Activated CD4-positive, alpha-beta T cell treated with anti-CD3 and anti-CD28 coated beads, Interleukin-2, amount 50 U/mL, for 48 hours (primary cell): ENCODE results near the gene VWA3B.
"Not testable (repeated sequence)": the region's sequence is repeated elsewhere in the genome, so short reads cannot be mapped to it uniquely, and the experiment has no call there.

Experiments used
- DNase-seq, 2 experiments: peaks; one replicate each; pipeline ENCODE4 v3.0.0-alpha.2; 2020

Gene VWA3B

GRCh38 chr2:98258906-98259305 is 171.9 kb downstream of the VWA3B start:
- DNase-seq, result no peak

DNA sequence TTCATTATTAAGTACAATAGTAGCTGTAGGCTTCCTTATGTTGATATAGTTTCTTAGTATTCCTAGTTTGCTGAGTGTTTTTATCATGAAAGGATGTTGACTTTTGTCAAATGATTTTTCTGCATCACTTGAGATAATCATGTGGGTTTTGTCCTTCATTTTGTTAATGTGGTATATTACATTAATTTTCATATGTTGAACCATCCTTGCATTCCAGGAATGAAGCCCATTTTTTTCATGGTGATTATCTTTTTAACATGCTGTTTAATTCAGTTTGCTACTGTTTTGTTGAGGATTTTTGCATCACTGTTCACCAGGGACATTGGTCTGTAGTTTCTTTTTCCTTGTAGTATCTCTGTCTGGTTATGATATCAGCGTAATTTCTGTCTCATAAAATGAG is 176.4 kb downstream of the VWA3B start:
- no peak for DNase-seq

GRCh38 chr2:98268225-98268624 is 181.3 kb downstream of the VWA3B start:
- DNase-seq, result not testable (repeated sequence)

DNA sequence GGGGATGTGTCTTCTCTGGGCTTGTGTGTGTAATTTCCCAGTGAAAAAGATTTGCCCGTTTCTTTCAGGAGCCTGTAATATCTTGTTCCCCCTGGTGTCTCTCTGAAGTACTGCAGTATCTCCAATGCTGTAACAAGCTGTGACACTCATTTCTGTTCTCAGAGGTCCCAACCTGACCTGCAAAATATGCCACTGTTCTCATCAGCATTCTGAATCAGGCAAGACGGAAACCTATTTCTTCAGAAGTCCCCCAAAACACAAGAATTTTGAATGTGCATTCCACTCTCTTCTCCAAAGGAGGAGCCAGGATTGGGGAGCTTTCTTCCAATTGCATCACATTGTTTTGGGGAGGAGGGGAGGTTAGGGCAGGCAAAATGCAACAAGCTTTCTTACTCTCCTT is 182.3 kb downstream of the VWA3B start:
- no peak for DNase-seq

- DNase-seq, result no peak
Observed at GRCh38 chr2:98269830-98270229, 182.9 kb downstream of the VWA3B start.

- no peak for DNase-seq
Observed at GRCh38 chr2:98277162-98277859, 190.3 kb downstream of the VWA3B start.

- no peak for DNase-seq
Observed at GRCh38 chr2:98278074-98278473, 191.1 kb downstream of the VWA3B start.

GRCh38 chr2:98280376-98281102 is 193.6 kb downstream of the VWA3B start:
- DNase-seq, result no peak

DNA sequence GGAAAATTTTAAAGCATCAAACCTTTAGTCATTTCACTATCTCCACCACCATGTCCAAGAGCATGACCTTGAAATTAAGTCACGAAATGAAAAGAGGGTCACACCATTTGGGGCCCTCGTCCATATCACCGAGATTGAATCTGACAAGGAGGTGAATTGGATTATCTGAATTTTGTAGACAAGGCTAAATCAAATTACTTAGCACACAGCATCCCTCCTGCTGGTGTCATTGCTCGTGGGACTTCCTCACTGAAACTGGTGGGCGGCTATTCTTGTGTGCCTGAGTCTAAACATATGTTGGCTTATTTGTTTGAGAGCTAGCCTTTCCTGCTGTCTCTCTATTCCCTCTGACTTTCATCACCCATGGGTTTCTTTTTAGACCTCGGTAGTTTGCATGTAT is 194.6 kb downstream of the VWA3B start:
- no peak for DNase-seq

DNA sequence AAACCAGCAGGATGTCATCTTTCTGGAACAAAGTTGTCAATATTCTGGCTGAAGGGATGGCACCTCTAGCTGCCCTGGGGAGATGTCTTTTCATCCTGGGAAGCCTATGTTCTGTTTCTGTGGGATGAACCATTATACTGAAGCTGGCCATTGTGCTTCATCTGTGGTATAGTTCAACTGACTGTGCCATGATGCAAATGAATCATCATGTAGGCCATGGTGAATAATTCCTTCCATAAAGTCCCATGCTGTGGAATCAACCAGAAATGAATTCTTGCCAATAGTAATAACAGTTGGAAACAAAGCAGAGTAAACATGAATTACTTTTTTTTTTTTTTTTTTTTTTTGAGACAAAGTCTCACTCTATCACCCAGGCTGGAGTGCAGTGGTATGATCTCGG is 195.1 kb downstream of the VWA3B start:
- no peak for DNase-seq

- no peak for DNase-seq
Observed at GRCh38 chr2:98293030-98293429, 206.1 kb downstream of the VWA3B start.

DNA sequence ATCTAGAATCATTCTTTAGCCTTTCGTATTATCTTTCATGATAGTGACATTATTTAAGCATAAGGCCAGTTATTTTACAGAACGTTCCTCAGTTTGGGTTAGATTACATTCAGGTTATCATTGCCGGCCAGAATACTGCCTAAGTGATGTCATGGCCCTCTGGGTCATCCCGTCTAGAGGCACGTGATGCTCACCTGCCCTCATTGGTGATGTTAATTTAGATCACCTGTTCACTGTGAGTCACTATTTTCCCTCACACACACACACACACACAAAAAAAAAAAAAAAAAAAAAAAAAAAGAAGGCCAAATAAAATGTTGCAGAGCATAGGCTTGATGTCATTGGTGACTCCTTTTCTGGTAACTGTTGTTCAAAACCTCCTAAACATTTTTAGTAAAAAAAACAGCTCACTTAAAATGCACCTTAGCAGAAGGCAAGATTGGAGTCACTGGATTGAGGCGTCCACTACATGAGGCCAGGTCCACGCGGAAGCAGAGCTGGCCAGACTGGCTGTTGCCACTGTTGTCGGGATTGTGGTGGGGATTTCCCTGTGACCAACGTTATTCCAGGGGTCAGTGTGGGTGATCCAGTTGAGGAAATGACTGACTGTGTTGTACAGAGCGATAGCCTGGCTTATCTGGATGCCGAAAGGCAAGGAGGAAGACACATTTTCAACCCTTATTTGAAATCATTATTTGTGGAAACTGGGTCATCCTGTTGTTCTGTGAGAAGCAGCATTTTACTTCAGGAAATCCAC is 207.1 kb downstream of the VWA3B start:
- no peak for DNase-seq

DNA sequence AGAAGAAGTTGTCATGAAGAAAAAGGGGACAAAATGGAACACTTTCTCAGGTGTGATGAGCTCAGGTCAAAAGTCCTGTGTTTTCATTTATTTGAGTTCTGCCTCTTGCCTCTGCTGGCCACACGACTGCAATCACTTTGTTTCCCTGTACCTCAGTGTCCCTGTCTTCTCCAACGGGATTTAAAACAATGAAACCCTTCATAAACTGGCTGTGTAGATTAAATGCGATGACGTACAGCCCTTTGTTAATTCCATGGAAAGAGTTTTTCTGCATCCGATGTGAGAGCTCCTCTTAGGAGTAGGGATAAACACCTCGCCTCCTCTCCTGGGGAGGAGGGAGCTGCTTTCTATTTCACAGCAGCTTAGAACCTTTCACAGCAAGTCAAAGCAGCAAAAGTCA is 207.7 kb downstream of the VWA3B start:
- DNase-seq, result no peak

GRCh38 chr2:98295275-98295674 is 208.3 kb downstream of the VWA3B start:
- DNase-seq, result no peak

DNA sequence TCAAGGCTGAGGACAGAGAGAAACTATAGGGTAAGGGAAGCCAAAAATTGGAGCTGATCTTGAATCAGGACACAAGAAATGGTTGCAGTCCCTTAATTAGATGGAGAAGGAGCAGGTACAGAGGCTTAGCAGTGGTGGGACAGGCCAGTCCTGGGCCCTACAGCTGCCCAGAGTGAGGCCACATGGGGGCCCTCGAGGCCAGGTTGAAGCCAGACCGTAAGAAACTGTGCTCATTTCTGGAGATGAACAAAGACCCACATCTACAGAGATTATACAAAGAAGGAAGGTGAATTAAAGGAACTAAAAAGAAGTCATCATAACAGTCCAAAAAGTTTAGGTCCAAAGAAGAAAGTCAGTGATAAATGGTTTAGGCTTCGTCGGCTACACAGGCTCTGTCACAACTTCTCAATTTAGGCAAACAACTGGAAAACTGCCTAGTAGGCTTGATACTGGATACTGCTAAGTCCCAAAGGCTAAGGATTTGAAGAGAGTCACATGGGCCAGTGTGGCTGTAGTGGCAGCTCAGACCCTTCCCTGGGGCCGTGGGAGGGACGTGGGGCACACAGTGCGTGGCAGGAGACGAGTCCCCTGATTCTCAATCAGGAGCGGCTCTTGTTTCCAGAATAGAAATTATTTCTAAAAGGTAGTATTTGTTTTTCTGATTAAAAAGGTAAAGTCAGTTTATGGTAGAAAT is 208.9 kb downstream of the VWA3B start:
- no peak for DNase-seq

- no peak for DNase-seq
Observed at GRCh38 chr2:98296440-98296839, 209.5 kb downstream of the VWA3B start.

GRCh38 chr2:98297817-98298682 is 211.1 kb downstream of the VWA3B start:
- no peak for DNase-seq

DNA sequence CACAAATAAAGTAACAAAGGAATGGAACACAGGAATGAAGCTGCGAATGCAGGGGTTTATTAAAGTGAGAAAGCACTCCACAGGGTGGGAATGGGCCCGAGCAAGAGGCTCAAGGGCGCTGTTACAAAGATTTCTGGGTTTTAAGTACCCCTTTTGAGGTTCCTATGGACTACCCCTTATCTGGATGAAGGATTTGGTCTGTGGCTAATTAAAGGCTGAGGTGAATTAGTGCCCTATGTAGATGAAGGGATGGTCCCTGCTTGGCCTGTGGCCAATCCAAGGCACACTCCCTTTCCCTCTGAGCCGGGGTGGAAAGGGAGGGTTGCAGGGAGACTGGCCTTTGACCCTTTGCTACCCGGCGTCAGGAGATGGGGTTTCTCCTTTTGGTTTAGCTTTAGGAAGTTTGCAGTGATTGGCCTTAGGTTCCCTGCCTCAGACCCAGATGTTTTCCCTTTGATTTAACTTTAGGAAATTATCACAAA is 211.8 kb downstream of the VWA3B start:
- DNase-seq, result no peak

DNA sequence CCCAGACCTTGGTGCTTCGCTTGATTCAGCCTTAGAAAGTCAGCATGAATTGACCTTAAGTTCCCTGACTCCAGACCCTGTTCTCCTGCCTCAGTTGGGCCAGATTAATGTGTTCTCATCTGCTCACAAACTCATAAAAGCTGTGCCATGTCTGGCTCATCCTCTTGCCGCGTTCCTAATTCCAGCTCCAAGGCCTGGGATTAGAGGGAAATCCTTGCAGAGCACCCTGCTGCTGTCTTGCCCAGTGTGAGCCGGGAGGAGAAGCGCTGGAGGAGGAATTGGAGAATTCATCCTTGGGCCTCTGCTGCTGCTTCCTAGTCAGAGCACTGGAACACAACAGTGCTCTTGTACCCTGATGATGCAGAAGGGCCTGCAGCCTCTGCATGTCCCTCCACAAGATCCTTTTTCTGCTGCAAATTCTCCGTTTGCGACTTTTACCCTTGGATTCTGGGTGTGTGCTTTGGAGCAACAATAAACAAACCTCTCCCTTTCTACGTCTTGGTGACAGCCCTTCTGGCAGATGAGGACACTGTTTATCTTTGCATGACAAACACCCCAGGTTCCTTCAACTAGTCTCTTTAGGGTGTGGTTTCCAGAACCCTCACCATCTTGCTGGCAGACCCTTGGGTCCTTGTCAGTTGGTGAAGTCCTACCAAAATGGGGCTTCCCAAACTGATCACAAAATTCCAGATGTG is 212.4 kb downstream of the VWA3B start:
- DNase-seq, result no peak

- DNase-seq, result no peak
Observed at GRCh38 chr2:98300141-98300874, 213.3 kb downstream of the VWA3B start.

GRCh38 chr2:98301469-98301868 is 214.5 kb downstream of the VWA3B start:
- no peak for DNase-seq
